DOHH2 (cell line): Measurements from ENCODE around the gene GMDS.

Source experiments
- EZH2phosphoT487 ChIP-seq: fragments of 200-600 bp; sonication (generic); IDR thresholded peaks from 2 replicates; pipeline ENCODE4 v1.6.1; 2017; ENCODE audit warnings: borderline replicate concordance, mild to moderate bottlenecking, antibody characterized with exemption, low read length, moderate library complexity, mixed read lengths
- TF ChIP-seq, protein P1 (sequence below): fragments of 200-600 bp; sonication (generic); IDR thresholded peaks from one replicate; pipeline ENCODE4 v1.5.1; 2014; ENCODE audit warnings: antibody characterized with exemption, mild to moderate bottlenecking, low read depth, low read length; ENCODE audit not compliant: poor library complexity, severe bottlenecking

- TF ChIP-seq, protein P1, sequence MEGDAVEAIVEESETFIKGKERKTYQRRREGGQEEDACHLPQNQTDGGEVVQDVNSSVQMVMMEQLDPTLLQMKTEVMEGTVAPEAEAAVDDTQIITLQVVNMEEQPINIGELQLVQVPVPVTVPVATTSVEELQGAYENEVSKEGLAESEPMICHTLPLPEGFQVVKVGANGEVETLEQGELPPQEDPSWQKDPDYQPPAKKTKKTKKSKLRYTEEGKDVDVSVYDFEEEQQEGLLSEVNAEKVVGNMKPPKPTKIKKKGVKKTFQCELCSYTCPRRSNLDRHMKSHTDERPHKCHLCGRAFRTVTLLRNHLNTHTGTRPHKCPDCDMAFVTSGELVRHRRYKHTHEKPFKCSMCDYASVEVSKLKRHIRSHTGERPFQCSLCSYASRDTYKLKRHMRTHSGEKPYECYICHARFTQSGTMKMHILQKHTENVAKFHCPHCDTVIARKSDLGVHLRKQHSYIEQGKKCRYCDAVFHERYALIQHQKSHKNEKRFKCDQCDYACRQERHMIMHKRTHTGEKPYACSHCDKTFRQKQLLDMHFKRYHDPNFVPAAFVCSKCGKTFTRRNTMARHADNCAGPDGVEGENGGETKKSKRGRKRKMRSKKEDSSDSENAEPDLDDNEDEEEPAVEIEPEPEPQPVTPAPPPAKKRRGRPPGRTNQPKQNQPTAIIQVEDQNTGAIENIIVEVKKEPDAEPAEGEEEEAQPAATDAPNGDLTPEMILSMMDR: no peak
- TF ChIP-seq EZH2phosphoT487: no peak
These were observed 244.4 kb downstream of the GMDS start for GRCh38 chr6:2000962-2001361.
